IPS DF 19.7 (cell line): Measurements from ENCODE around the gene MANBA.

ENCODE experiments used
- DNase-seq: peaks from one replicate; pipeline ENCODE4 v3.0.0-alpha.2; 2013; ENCODE audit warnings: low read depth, low spot score

MANBA gene

DNA sequence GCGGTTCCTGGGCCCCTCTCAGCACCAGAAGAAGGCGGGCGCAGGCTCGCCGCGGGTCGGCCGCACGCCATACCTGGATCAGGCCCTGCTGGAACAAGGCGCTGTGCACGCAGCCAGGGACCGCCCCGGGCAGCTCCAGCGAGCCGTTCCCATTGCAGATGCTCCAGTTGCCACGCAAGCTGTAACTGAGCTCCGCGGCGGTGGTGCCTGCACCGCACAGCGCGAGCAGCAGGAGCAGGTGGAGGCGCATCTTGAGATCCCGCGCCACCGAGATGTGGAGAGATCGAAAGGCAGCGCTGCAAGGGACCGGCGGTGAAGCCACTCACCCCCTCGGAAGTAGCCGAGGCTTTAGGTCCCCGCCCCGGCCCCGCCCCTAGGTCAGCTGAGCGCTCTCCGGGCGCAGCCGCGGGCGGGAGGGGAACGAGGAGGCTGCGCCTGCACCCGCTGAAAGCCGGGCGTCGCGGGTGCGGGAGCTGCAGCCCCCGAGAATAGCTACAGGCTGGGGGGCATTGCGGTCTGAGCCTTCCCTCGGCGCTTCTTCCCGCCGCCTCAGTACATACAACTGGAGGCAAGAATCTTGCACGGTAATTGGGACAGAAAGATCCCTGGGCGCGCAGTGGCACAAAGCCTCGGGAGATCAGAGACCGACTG, at the start of gene MANBA:
MANBA (minus strand) TSS at position 324 of the 651 bp plus-strand sequence; CDS start at position 250, 74 bp downstream.
- DNase-seq = peak; percentile 52

DNA sequence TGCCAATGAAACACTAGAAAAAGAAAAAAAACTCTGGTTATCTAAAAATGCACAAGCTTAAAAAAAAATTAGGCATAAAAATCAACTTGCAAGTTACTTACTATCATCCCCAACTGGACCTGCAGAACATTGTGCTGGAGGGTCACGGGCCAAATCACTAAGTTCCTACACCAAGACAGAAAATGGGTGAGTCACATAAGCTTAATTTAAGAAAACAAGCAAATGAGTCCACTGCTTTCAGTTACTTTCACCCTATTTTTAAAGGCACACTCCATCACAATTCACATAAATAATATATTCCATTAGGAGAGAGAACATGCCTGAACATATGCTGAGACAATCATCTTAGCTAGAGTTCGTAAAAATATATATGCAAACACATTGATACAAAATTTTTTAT, 48.9 kb upstream of the MANBA start:
- DNase-seq = no peak

DNA sequence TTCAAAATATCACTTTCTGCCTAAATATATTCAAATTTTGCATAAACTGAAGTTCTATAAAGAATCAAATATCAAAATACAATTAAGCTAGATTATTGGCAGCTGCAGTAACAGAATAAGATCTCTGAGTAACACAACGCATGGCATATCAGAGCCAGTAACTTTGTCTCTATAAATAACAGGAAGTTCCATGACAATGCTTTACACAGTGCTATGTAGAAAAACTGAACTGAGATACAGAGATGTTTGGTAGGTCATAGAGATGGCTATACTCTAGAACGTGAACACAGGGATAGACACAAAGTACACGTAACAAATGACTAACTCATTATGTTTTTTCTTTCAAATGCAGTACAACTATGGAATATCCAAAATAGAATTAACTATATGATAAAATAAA, 48.4 kb upstream of the MANBA start:
- no peak for DNase-seq

DNA sequence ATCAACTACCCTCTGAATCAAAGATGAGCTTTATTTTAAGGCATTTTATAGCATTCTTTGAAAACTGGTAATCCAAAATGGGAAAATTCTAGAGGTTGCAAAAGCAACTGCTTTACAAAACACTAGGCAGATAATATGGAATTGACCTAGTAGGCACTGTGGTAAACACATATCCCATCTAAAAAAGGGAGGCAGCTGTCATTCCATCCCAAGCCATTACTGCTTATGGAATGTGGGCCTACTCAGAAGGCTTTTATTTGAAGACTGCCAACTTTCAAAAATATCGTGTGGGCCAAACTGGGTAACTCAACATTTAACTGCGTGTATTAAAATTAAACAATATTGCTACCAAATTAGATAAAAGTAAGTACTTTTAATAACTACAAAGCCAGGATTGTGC, 47.2 kb upstream of the MANBA start:
- no peak for DNase-seq

DNA sequence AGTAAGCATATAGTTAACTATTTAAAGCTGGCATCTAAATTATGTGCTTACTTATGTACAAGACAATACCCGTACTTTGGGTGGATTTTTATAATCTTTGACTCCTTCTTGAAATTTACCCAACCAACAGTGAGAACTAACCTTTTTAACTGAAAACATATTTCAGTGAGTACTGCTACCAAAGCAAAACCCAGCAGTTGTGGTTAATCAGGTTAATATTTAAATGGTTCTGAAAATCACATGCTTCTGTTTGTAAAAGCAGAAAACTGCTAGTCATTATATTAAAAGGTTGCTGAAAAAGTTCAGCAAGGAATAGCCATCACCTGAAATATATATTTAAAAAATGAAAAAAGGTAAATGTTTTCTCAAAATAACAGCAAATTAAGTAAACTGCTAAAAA, 46.6 kb upstream of the MANBA start:
- no peak for DNase-seq

DNA sequence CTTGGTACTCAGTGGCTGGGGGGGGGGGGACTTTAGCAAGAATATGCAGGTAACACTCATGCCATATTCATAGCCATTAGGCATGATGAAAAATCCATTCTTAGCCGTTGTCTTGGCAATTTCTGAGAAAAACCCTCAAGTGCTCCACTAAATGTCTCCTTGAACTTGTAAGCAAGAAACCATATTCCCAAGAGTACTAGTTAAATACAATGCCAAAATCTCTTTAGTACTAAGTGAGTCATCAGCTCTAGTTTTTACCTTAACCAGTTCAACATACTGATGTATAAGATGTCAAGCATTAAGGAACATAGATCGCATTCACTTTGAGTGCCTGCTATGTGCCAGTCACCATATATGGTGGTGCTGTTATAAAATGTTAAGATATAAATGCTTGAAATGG, 39.0 kb upstream of the MANBA start:
- no peak for DNase-seq

DNA sequence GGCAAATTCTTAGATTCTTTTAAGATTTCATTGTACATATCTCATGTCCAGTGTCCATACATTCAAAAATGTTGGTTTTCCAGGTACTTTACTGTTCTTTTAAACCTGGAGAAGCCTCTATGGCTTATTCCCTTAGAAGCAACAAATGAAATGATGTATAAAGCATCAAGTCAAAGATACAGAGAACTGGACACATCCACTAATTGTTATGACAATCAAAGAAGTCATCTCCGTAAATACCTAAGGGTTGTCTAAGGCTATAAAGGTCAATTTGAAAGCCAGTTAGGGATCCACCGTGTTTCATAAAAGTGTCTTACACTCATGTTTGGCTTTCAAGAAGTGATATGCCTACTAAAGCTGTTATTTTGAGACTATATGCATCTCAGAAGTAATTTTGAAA, 34.2 kb upstream of the MANBA start:
- DNase-seq = no peak

DNA sequence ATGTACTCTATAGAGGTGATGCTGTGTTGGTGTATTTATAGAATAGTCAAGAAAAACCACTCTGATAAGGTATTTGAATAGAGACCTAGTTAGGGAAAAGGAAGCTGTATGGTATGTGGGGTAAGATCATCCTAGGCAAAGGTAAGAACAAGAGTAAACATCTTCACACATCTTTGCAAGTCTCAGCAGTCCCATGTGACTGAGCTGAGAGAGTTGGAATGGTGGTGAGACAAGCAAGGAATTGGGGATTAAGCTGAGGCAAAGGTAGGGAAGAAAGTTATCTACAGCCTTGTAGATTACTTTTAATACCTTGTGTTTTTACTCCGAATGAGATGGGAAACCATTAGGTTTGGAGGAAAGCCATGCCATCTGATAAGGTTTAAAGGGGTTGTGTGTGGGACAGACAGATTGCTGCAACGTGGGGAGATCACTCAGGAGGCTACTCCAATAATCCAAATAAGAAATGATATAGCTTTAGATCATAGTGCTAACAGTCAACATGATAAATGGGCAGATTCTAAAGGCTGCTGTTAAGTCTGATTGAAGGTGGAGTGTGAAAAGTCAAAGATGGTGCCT, 31.7 kb upstream of the MANBA start:
- no peak for DNase-seq

DNA sequence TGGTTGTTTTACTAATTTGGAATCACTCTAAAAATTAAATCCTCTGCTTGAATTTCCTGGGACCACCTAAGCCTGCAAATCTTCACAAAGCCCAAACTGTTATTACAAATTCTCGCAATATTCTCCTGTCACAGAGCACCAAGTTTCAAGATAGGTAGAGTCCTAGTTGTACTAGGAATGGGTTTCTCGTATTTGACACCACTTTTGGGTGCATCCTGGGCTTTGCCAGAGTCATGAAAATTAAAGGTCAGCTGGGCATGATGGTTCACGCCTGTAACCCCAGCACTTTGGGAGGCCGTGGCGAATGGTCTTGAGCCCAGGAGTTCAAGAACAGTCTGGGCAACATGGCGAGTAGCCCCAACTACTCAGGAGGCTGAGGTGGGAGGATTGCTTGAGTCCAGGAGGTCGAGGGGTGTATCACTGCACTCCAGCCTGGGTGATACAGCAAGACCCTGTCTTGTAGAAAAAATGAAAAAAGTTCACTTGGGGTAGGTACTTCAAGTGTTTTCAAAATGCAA, 30.6 kb upstream of the MANBA start:
- DNase-seq = no peak

DNA sequence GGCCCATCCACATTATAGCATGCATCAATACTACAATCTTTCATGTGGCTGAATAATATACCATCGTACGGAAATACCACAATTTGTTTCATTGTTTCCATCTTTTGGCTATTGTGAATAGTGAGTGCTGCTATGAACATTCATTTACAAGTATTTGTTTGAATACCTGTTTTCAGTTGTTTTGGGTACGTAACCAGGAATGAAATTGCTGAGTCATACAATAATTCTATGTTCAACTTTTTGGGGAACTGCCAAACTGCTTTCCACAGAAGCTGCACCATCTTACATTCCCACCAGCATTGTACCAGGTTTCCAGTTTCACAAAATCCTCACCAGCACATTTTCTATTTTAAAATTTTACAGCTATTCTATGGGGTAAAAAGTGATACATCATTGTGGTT, 28.5 kb upstream of the MANBA start:
- DNase-seq = no peak

DNA sequence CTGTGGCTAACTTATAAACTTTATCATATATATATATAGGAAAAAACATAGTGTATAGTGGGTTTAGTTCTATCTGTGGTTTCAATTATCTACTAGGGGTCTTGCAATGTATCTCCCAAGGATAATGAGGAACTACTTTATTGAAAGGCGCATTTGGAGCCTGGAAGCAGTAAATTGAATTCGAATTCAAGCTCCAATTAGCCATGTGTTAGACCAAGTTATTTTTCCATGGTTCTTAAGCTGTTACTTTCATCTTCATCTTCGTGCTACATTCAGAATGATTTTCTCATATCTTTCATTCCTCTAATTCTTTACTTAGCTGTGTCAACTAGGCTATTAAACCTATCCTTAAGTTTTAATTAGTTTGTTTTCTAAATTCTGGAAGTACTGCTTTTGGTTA, 27.2 kb upstream of the MANBA start:
- no peak for DNase-seq

DNA sequence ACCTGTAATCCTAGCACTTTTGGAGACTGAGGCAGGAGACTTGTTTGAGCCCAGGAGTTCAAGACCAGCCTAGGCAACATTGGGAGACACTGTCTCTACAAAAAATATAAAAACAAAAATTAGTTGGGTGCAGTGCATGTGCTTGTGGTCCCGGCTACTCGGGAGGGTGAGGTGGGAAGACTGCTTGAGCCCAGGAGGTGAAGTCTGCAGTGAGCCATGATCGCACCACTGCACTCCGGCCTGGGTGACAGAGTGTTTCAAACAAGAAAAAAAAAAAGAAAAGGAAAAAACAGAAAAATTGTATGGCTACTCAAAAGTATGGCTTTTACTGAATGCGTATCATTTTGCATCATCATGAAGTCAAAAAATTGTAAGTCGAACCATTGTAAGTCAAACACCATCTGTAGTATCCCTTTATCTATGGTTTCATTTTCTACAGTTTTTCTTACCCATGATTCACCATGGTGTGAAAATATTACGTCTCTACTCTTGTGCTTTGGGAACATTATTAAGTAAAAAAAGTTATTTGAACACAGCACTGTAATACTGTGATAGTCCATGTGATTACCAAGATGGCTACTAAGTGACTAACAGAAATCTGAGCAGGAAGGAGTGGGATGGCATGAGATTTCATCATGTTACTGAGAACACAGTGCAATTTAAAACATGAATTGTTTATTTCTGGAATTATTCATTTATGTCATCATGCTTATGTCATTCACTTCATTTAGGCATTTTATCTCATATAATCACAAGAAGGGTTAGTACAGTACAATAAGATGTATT, 26.5 kb upstream of the MANBA start:
- DNase-seq = no peak

DNA sequence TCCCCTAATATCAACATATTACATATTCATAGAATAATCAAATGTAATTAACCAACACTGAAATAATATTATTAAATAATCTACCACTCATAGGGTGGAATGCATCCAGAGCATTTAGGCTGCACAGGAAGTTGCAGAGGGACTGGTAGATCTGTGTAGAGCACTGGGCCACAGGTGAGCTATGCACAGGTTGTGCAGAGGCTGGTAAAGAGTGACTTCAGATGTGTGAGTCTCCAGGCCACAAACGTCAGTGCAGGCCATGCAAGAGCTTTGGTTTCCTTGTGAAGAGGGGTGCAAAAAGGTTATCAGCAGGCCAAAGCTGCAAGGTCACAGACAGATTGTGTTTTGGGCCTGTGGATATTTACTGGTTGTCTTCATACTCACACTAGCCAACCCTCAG, 25.5 kb upstream of the MANBA start:
- DNase-seq = no peak

DNA sequence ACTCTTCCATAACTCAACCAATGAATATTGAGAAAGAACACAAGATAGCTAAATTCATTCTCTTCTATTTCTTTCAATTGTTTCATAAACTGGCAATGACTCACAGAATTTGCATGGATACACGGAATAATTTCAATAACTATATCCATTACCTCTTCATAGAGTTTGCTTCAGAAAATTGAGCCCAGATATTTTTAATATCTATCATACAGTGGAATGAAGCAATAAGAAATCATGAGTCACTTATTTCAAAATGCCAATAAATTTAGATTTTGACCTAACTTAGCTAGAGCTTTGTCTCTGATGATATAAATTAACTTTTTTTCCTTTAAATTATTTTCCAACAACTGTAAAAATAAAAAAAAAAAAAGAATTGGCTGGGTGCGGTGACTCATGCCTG, 22.2 kb upstream of the MANBA start:
- no peak for DNase-seq

DNA sequence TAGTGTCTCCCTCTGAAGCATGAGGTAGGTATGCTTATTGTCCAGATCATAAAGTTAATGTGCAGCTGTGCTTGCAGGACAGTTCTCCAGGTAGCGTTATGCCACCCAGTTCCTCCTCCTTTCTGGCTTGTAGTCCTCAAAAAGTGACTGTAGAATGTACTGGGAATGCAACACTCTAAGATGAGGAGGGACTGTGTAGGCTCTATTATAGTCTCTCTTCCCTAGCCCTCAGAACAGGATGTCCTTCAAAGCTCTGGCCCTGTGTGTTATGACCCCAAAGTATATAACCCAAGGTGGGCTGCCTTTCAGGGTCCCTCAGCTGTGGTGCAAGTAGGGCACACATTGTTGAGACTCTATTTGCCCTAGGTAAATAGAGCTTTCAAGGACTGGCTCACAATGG, 20.8 kb upstream of the MANBA start:
- no peak for DNase-seq

DNA sequence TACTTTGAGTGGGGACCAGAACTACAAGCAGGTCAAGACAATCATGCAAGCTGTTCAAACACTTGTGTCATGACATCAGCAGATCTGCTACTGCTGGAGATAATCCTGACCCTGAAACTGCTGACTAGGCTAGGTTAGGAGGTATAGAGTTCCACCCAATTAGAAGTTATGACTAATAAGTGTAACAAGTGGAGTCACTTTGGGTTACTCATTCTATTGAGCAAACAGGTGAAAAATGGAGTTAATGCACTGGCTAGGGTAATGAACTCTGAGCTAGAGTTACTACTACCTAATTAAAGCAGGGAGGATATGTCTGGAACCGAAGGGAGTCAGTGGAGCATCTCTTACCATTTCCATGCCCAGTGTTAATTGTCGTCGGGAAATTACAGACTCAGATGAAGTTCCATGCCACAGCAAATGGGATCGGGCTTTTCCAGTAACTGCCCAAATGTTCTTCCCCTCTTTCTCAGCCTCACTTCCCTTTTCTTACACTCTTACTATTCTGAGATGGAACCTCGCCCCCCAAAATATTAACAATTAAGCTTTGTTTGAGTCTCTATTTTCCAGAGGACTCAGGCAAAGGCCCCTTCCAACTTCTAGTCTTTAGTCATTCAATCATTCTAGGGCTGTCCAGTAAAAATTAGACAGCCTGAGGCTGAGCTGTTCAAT, 19.8 kb upstream of the MANBA start:
- no peak for DNase-seq

DNA sequence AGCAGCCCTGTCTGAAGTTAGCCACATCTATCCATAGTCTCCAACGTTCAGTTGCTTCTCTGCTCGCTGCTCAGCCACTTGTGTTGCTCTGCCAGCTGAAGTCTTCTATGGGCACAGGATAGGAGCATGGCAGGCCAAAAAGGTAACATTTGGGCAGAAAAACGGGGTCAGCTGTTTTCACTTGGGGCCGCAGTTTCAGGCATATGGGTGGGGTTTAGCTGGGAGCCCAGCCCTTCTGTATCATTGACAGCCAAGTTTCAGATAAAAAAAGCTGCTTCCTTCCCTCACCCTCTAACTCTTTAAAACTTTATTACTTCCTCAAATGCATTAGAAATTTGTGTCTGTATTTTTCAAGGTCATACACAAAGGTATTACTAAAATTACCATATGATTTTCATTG, 18.4 kb upstream of the MANBA start:
- DNase-seq = no peak

DNA sequence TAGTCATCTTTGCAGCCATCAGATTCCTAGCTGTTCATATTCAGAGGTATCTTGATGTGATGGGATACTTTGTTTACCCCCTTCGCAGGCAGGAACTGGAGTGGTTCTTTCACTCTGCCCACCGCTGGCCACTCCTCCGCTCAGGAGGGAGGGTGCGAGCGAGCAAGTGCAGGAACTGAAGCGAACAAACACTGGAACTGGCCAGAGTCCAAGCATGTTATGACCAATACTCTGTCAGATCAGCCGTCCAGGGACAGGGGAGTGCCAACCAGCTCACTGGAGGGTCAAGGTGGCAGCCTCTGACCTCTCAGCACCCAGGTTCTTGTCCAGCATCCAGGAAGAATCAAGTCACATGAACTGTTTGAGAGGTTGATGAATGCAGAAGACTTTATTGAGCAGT, 18.0 kb upstream of the MANBA start:
- DNase-seq = no peak

DNA sequence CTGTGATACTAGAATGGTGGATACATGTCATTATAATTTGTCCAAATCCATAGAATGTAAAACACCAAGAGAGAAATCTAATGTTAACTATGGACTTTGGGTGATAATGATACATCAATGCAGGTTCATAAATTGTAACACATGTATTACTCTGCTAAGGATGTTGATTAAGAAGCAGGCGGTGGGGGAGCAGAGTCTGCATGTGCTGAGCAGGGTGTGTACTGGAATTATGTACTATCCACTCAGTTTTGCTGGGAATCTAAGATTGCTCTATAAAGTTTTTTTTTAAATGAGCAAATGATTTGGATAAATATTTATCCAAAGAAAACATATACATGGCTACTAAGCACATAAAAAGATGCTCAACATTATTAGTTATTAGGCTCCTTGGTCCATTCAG, 15.0 kb upstream of the MANBA start:
- DNase-seq = no peak

DNA sequence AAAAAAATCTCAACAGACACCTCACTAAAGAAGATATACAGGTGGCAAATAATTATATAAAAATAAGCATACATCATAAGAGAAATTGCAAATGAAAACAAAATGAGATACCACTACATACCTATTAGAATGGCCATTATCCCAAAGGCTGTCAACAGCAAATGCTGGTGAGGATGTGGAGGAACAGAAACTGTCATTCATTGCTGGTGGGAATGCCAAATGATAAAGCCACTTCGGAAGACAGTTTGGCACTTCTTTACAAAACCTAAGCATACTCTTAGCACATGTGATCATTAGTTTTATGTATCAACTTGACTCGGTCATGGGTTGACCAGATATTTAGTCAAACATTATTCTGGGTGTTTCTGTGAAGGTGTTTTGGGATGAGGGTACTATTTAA, 13.5 kb upstream of the MANBA start:
- DNase-seq = no peak

DNA sequence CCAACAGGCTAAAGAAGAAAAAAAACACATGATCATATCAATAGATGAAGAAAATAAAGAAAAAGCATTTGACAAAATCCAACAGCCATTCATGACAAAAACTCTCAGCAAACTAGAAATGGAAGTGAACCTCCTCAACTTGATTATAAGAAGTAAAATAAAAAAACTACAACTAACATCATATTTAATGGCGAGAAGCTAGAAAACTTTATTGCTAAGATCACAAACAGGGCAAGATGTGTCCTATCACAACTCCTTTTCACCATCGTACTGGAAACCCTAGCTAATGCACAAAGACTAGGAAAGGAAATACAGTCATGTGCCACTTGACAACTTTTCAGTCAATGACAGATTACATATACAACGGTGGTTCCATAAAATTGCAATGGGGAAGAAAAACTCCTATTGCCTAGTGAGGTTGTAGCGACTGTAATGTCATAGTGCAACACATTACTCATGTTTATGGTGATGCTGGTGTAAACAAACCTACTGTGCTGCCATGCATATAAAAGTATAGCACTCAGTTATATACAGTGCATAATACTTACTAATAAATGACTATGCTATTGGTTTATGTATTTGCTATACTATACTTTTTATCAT, 12.1 kb upstream of the MANBA start:
- DNase-seq = no peak

DNA sequence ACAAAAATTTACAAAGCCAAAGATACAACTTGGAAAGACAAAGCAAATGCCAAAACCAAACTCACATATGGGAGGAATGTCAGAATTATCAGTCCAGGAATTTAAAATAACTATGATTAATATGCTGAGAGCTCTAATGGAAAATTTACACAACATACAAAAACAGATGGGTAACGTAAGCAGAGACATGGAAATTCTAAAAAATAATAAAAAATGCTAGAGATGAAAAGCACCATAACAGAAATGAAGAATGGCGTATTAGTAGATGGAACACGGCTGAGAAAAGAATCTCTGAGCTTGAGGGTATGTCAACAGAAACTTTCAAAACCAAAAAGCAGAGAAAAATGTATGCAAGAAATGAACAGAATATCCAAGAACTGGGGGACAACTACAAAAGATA, 4.1 kb upstream of the MANBA start:
- DNase-seq = no peak
